Measurements from ENCODE around the gene ZCCHC7.

- TF ChIP-seq, protein P1, sequence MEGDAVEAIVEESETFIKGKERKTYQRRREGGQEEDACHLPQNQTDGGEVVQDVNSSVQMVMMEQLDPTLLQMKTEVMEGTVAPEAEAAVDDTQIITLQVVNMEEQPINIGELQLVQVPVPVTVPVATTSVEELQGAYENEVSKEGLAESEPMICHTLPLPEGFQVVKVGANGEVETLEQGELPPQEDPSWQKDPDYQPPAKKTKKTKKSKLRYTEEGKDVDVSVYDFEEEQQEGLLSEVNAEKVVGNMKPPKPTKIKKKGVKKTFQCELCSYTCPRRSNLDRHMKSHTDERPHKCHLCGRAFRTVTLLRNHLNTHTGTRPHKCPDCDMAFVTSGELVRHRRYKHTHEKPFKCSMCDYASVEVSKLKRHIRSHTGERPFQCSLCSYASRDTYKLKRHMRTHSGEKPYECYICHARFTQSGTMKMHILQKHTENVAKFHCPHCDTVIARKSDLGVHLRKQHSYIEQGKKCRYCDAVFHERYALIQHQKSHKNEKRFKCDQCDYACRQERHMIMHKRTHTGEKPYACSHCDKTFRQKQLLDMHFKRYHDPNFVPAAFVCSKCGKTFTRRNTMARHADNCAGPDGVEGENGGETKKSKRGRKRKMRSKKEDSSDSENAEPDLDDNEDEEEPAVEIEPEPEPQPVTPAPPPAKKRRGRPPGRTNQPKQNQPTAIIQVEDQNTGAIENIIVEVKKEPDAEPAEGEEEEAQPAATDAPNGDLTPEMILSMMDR (IDR thresholded peaks at IDR 0.05 in 4 of 5, conservative IDR thresholded peaks at IDR 0.05 in 1 of 5), result no peak
- no peak for TF ChIP-seq POLR2A (IDR thresholded peaks at IDR 0.05)
Measured at GRCh38 chr9:37281541-37281940, 161.2 kb downstream of the ZCCHC7 start.

Measured in gastrocnemius medialis (tissue), 4 donors.